ENCODE data around the gene ARG2.

DNA sequence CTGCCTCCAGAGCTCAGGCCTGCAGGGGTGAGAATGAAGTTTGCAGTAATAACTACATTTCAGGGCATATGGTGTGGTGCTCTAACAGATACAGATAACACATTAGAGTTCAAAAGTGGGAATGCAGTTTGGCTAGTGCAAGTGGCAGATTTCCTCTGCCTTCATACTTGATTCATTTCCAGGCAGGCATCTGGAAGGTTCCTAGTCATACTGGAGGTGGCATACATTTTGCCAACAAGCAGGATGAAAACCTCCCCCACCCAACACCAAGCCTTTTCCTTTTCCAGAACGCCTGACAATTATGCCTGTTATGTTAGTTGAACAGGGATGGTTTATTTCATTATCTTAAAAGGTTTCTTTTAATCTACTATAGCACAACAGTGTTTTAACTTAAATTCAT lies 30.4 kb downstream of the ARG2 start:
- TF ChIP-seq, protein P1, sequence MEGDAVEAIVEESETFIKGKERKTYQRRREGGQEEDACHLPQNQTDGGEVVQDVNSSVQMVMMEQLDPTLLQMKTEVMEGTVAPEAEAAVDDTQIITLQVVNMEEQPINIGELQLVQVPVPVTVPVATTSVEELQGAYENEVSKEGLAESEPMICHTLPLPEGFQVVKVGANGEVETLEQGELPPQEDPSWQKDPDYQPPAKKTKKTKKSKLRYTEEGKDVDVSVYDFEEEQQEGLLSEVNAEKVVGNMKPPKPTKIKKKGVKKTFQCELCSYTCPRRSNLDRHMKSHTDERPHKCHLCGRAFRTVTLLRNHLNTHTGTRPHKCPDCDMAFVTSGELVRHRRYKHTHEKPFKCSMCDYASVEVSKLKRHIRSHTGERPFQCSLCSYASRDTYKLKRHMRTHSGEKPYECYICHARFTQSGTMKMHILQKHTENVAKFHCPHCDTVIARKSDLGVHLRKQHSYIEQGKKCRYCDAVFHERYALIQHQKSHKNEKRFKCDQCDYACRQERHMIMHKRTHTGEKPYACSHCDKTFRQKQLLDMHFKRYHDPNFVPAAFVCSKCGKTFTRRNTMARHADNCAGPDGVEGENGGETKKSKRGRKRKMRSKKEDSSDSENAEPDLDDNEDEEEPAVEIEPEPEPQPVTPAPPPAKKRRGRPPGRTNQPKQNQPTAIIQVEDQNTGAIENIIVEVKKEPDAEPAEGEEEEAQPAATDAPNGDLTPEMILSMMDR (IDR thresholded peaks at IDR 0.05): no peak
- no peak for TF ChIP-seq POLR2A (IDR thresholded peaks at IDR 0.05)

Measured in uterus (tissue), 2 donors.